Adrenal gland (tissue), 5 donors: ENCODE measurements around the gene TCF7L1.

ENCODE experiments used
- CTCF ChIP-seq, 6 experiments: fragments of 450-650 bp in 4 of 6; fragments of 200-600 bp in 2 of 6; sonication (generic) in 1 of 6; IDR thresholded peaks; 1 replicate in 5 of 6; 2 replicates in 1 of 6; pipeline versions ENCODE4 v1.5.1 to v1.8.0; 2016 to 2021; ENCODE audit warnings: antibody characterized with exemption in 6 of 6, mild to moderate bottlenecking in 2 of 6, moderate library complexity in 1 of 6
- POLR2A ChIP-seq, 2 donors: fragments of 450-650 bp; IDR thresholded peaks; one replicate each; pipeline ENCODE4 v1.6.1; 2017; ENCODE audit warnings: antibody characterized with exemption in 2 of 2, mild to moderate bottlenecking in 2 of 2, moderate library complexity in 1 of 2
- donor health status: DM: no; HTN: no; CAD: no.

DNA sequence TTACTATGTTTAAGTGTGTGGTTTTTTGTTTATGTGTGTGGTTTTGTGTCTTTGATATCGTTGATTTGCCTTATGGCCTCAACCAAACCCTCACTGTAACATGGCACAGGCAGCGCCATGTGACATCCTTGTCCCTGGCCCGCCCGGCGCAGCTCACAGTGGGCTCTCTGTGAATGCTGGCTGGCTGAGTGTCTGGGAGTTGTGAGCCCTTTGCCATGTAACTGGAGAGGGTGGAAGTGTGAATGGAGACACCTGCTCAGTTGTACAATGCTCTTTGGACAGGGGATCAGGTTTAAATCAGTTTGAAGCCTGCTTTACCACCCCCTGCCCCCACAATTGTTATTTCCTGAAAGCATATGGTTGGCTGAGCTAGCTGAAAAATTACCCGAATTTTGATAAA, 41.8 kb downstream of the TCF7L1 start:
- no peak for TF ChIP-seq POLR2A (IDR thresholded peaks at IDR 0.05)
- no peak for TF ChIP-seq CTCF (IDR thresholded peaks at IDR 0.05)
